ENCODE data around the gene LIPC. TPM values are rescaled to one million over a fixed set of nuclear protein-coding genes. Genes with fewer than 3 reads are reported as not detected.

LIPC gene
- total RNA-seq, 1 experiment from 2014 or later, result 0.55 TPM

- DNase-seq (ENCODE audit: low spot score), result no peak
Measured at GRCh38 chr15:58436552-58436951, 4.8 kb downstream of the LIPC start.

GRCh38 chr15:58437531-58438105, 5.8 kb downstream of the LIPC start:
- no peak for DNase-seq (ENCODE audit: low spot score)

- DNase-seq (ENCODE audit: low spot score), result no peak
Measured at GRCh38 chr15:58438111-58438510, 6.3 kb downstream of the LIPC start.

GRCh38 chr15:58438956-58439355, 7.2 kb downstream of the LIPC start:
- DNase-seq (ENCODE audit: low spot score), result peak; percentile 55

- peak; percentile 74 for DNase-seq (ENCODE audit: low spot score)
Measured at GRCh38 chr15:58440158-58440910, 8.5 kb downstream of the LIPC start.

GRCh38 chr15:58440922-58441321, 9.1 kb downstream of the LIPC start:
- no peak for DNase-seq (ENCODE audit: low spot score)

- DNase-seq (ENCODE audit: low spot score), result peak; percentile 39
Measured at GRCh38 chr15:58441376-58442070, 9.7 kb downstream of the LIPC start.

- no peak for DNase-seq (ENCODE audit: low spot score)
Measured at GRCh38 chr15:58442122-58442521, 10.3 kb downstream of the LIPC start.

GRCh38 chr15:58443308-58443707, 11.5 kb downstream of the LIPC start:
- no peak for DNase-seq (ENCODE audit: low spot score)

GRCh38 chr15:58444056-58444455, 12.3 kb downstream of the LIPC start:
- DNase-seq (ENCODE audit: low spot score), result no peak

GRCh38 chr15:58444658-58445332, 13.0 kb downstream of the LIPC start:
- DNase-seq (ENCODE audit: low spot score), result no peak

- no peak for DNase-seq (ENCODE audit: low spot score)
Measured at GRCh38 chr15:58445865-58446264, 14.1 kb downstream of the LIPC start.

GRCh38 chr15:58446521-58446920, 14.7 kb downstream of the LIPC start:
- DNase-seq (ENCODE audit: low spot score), result no peak

- DNase-seq (ENCODE audit: low spot score), result peak; percentile 84
Measured at GRCh38 chr15:58447271-58448010, 15.7 kb downstream of the LIPC start.

GRCh38 chr15:58448331-58448730, 16.5 kb downstream of the LIPC start:
- DNase-seq (ENCODE audit: low spot score), result no peak

GRCh38 chr15:58448906-58449305, 17.1 kb downstream of the LIPC start:
- no peak for DNase-seq (ENCODE audit: low spot score)

GRCh38 chr15:58451826-58452225, 20.0 kb downstream of the LIPC start:
- DNase-seq (ENCODE audit: low spot score), result no peak

GRCh38 chr15:58452775-58453174, 21.0 kb downstream of the LIPC start:
- no peak for DNase-seq (ENCODE audit: low spot score)

GRCh38 chr15:58453931-58454793, 22.4 kb downstream of the LIPC start:
- no peak for DNase-seq (ENCODE audit: low spot score)

- no peak for DNase-seq (ENCODE audit: low spot score)
Measured at GRCh38 chr15:58454950-58455401, 23.2 kb downstream of the LIPC start.
